Glutamatergic neuron (in vitro differentiated cells): ENCODE results near the gene FOXO3. TPM values are rescaled to one million over a fixed set of nuclear protein-coding genes. Genes with fewer than 3 reads are reported as not detected.

Experiments used
- DNase-seq: peaks from one replicate; pipeline ENCODE4 v3.0.0; 2022
- H3K27ac Mint-ChIP-seq: one replicate; pipeline ENCODE4 v1.8.0; 2020; ENCODE audit warnings: mild to moderate bottlenecking, mixed read lengths, inconsistent platforms; ENCODE audit not compliant: unreplicated experiment
- H3K27me3 Mint-ChIP-seq: one replicate; pipeline ENCODE4 v1.8.0; 2020; ENCODE audit warnings: mild to moderate bottlenecking, moderate library complexity, mixed read lengths, inconsistent platforms; ENCODE audit not compliant: unreplicated experiment
- H3K36me3 Mint-ChIP-seq: one replicate; pipeline ENCODE4 v1.8.0; 2020; ENCODE audit warnings: mild to moderate bottlenecking, mixed read lengths, inconsistent platforms; ENCODE audit not compliant: unreplicated experiment
- H3K4me1 Mint-ChIP-seq: one replicate; pipeline ENCODE4 v1.8.0; 2020; ENCODE audit warnings: mild to moderate bottlenecking, low read depth, mixed read lengths, inconsistent platforms; ENCODE audit not compliant: unreplicated experiment
- H3K4me3 Mint-ChIP-seq: one replicate; pipeline ENCODE4 v1.8.0; 2020; ENCODE audit warnings: mild to moderate bottlenecking, mixed read lengths, inconsistent platforms; ENCODE audit not compliant: unreplicated experiment
- H3K9me3 Mint-ChIP-seq: one replicate; pipeline ENCODE4 v1.8.0; 2020; ENCODE audit warnings: mild to moderate bottlenecking, moderate library complexity, mixed read lengths, inconsistent platforms; ENCODE audit not compliant: unreplicated experiment
- total RNA-seq: library from RNA; stranded (reverse); fragmentation: NEBNext Ultra II Directional; extraction: Animal tissue kit (Norgen Biotek cat#: 25700); gene quantifications from one replicate; pipeline ENCODE4 v1.2.1, GENCODE V29; 2021; ENCODE audit not compliant: unreplicated experiment
- TF ChIP-seq, protein P1 (sequence below): fragments of 200-600 bp; sonication (generic); IDR thresholded peaks from one replicate; pipeline ENCODE4 v1.5.0; 2021; ENCODE audit not compliant: partially characterized antibody, unreplicated experiment

FOXO3 gene
- total RNA-seq, 1 donor from 2014 or later: 30.3 TPM

DNA sequence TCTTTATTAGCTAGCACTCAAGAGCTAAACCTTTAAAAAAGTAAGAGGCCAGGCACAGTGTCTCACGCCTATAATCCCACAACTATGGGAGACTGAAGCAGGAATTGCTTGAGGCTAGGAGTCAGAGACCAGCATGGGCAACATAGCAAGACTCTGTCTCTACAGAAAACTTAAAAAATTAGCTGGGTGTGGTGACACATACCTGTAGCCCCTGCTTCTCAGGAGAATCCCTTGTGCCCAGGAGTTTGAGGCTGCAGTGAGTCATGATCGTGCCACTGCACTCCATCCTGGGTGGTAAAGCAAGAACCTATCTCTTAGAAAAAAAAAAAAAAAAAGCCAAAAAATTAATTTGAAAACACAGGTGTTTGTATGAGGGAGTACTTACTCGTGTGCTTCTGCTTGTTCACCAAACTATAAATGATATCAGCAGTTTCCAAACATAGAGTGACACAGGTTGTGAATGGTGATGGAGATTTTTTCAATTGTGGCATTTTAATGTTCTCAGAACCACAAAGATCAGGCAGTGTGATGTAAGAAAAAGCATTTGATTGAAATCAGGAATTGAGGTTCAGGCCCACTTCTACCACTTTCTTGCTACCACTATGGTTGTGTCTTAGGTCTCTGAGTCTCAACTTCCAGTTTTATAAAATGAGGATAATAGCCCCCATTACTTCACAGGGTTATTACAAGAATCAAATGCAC is 104.9 kb downstream of the FOXO3 start:
- no peak overlapping the region for H3K27ac Mint-ChIP-seq
- no peak for DNase-seq
- no peaks in the 10 kb centered on the region for H3K27me3 Mint-ChIP-seq
- peaks cover 3% of the 10 kb centered on the region for H3K9me3 Mint-ChIP-seq
- TF ChIP-seq, protein P1, sequence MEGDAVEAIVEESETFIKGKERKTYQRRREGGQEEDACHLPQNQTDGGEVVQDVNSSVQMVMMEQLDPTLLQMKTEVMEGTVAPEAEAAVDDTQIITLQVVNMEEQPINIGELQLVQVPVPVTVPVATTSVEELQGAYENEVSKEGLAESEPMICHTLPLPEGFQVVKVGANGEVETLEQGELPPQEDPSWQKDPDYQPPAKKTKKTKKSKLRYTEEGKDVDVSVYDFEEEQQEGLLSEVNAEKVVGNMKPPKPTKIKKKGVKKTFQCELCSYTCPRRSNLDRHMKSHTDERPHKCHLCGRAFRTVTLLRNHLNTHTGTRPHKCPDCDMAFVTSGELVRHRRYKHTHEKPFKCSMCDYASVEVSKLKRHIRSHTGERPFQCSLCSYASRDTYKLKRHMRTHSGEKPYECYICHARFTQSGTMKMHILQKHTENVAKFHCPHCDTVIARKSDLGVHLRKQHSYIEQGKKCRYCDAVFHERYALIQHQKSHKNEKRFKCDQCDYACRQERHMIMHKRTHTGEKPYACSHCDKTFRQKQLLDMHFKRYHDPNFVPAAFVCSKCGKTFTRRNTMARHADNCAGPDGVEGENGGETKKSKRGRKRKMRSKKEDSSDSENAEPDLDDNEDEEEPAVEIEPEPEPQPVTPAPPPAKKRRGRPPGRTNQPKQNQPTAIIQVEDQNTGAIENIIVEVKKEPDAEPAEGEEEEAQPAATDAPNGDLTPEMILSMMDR: no peak
- no peaks in the 10 kb centered on the region for H3K4me1 Mint-ChIP-seq
- no peaks in the 10 kb centered on the region for H3K36me3 Mint-ChIP-seq
- H3K4me3 Mint-ChIP-seq: no peak overlapping the region

DNA sequence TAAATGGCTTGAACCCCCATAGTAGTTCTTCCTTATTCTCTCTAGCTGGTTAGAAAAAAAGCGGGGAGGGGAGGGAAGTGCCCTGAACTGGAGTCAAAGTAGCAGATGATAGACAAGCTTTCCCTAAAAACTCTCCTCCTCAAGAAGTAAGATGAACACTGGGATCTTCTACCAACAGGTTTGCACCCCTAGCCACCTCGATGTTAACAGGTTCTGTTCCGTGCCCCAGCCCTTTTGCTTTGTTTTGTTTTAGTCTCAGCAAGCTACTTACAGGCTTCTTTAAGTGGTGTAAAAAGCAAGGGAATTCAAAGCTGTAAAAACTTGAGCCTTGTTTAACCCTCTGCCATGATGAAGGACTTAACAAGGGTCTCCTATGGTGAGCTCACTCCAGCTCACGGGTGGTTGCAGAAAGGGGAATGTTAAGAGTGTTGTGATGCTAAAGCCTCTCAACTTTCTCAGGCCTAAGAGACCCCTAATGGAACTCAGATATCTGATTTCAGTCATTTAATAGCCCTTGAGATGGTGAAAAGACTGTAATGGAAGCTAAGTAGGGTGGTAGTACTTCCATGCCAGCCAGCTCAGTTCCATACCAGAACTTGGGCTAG is 106.0 kb downstream of the FOXO3 start:
- no peak overlapping the region for H3K27ac Mint-ChIP-seq
- H3K27me3 Mint-ChIP-seq: no peaks in the 10 kb centered on the region
- TF ChIP-seq, protein P1: no peak
- DNase-seq: no peak
- H3K36me3 Mint-ChIP-seq: no peaks in the 10 kb centered on the region
- H3K4me3 Mint-ChIP-seq: no peak overlapping the region
- H3K9me3 Mint-ChIP-seq: peaks cover 2% of the 10 kb centered on the region
- peaks cover 4% of the 10 kb centered on the region for H3K4me1 Mint-ChIP-seq

- Mint-ChIP-seq H3K4me1 (peaks cover 7% of the 10 kb centered on the region), H3K27ac (no peak overlapping the region)
- no peak for DNase-seq
Measured at GRCh38 chr6:108667993-108668392, 107.3 kb downstream of the FOXO3 start.

GRCh38 chr6:108669673-108670072 is 109.0 kb downstream of the FOXO3 start:
- Mint-ChIP-seq H3K36me3 (no peaks in the 10 kb centered on the region), H3K9me3 (peaks cover 2% of the 10 kb centered on the region), H3K4me1 (peaks cover 7% of the 10 kb centered on the region), H3K4me3 (no peak overlapping the region), H3K27me3 (no peaks in the 10 kb centered on the region), H3K27ac (no peak overlapping the region)
- DNase-seq: no peak
- TF ChIP-seq, protein P1: no peak

More at GRCh38 chr6:108667993-108668392, 107.3 kb downstream of the FOXO3 start:
- H3K4me3 Mint-ChIP-seq: no peak overlapping the region
- peaks cover 2% of the 10 kb centered on the region for H3K9me3 Mint-ChIP-seq
- TF ChIP-seq, protein P1: no peak
- no peaks in the 10 kb centered on the region for H3K36me3 Mint-ChIP-seq
- H3K27me3 Mint-ChIP-seq: no peaks in the 10 kb centered on the region

- Mint-ChIP-seq H3K9me3 (peaks cover 2% of the 10 kb centered on the region), H3K4me3 (no peak overlapping the region), H3K4me1 (peaks cover 16% of the 10 kb centered on the region), H3K27ac (no peak overlapping the region), H3K27me3 (no peaks in the 10 kb centered on the region), H3K36me3 (no peaks in the 10 kb centered on the region)
- TF ChIP-seq, protein P1: no peak
- no peak for DNase-seq
Measured at GRCh38 chr6:108671175-108671574, 110.5 kb downstream of the FOXO3 start.
